ENCODE results near the gene UBQLN1. TPM values are rescaled to one million over a fixed set of nuclear protein-coding genes. Genes with fewer than 3 reads are reported as not detected.

UBQLN1 gene
- total and polyA plus RNA-seq, 9 of the 15 experiments (the other 6 are each of a cell fraction or from before 2014, with no cell fraction given), result 7.5 to 120 (median 52.8) TPM

DNA sequence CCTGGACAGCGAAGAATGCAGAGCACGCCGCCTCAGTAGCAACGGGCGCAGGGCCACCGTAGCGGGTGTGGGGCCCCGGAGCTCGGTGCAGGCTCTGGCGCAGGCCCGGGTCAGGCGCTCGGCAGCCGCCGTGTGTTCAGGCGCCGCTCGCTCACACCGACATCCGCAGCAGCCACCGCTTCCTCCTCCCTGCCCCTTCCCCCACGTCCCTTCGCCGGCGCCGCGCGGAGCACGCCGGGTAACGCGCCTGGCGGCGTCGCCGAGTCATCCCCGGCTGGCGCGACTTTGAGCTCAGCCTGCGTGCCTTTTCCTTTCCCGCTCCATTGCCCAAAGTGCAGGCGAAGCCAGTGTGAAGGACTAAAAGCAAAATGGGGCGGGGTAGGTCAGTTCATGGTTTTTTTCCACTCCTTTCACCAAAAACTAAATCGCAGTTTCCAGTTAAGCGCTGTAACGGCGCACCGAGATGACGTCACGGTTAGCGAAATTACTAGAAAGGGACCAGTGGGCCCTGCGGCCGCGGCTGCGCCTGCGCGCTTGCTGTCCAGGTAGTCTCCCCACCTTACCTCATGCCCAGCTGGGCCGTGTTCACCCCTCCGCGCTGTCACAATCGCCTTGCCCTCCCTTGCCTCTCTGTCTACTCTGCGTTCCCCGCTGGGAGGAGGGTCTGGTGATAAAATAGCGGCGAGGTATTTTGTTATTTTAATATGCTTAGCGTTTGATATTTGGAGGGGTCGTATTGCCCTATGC is at the start of gene UBQLN1 (continued):
- TF ChIP-seq RREB1 (CRISPR knock-in tag; IDR thresholded peaks at IDR 0.05) (no peak), ZNF277 (CRISPR knock-in tag; IDR thresholded peaks at IDR 0.05; ENCODE audit: borderline replicate concordance) (no peak), CAMTA2 (CRISPR knock-in tag; conservative IDR thresholded peaks at IDR 0.05) (no peak), RBM34 (IDR thresholded peaks at IDR 0.05; ENCODE audit: borderline replicate concordance, insufficient read depth, low read length) (no peak), SREBF1 (IDR thresholded peaks at IDR 0.05; ENCODE audit: borderline replicate concordance, low read depth, low read length) (no peak), PPARD (CRISPR knock-in tag; IDR thresholded peaks at IDR 0.05) (no peak), ZNF589 (CRISPR knock-in tag; IDR thresholded peaks at IDR 0.05; ENCODE audit: low read depth) (peak; percentile 37; the same call in 1 of the 2 replicates), ZEB2 (IDR thresholded peaks at IDR 0.05) (no peak), MNT (conservative IDR thresholded peaks at IDR 0.05) (peak; percentile 70 to 79), ELF2 (CRISPR knock-in tag; IDR thresholded peaks at IDR 0.05) (no peak), FOXK1 (CRISPR knock-in tag; IDR thresholded peaks at IDR 0.05; ENCODE audit: borderline replicate concordance) (no peak), PTRF (tag; IDR thresholded peaks at IDR 0.05) (no peak), MLX (CRISPR knock-in tag; conservative IDR thresholded peaks at IDR 0.05) (no peak), ESRRB (CRISPR knock-in tag; IDR thresholded peaks at IDR 0.05; ENCODE audit: borderline replicate concordance) (no peak), ZNF316 (IDR thresholded peaks at IDR 0.05) (peak; percentile 51; the same call in 1 of the 2 replicates), NCOR1 (IDR thresholded peaks at IDR 0.05) (peak; percentile 53), ZNF57 (CRISPR knock-in tag; IDR thresholded peaks at IDR 0.05) (no peak), MTA2 (IDR thresholded peaks at IDR 0.05; ENCODE audit: low read depth) (no peak)
- TF ChIP-seq, protein P1, sequence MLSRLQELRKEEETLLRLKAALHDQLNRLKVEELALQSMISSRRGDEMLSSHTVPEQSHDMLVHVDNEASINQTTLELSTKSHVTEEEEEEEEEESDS (CRISPR knock-in tag; IDR thresholded peaks at IDR 0.05), result no peak

All from K562 (cell line).